HepG2 (cell line): ENCODE data around the gene SCAF11. TPM values are rescaled to one million over a fixed set of nuclear protein-coding genes. Genes with fewer than 3 reads are reported as not detected.

ENCODE experiments used
- BHLHE40 ChIP-seq: IDR thresholded peaks from 2 replicates; pipeline ENCODE4 v1.6.1; 2011; ENCODE audit warnings: low read length, improper control_type of control experiment
- EP300 ChIP-seq, 3 experiments: sonication (generic) in 1 of 3; formaldehyde crosslinking in 1 of 3; IDR thresholded peaks; 2 replicates each; pipeline versions ENCODE4 v1.5.1 to v1.6.1; 2011 to 2020; ENCODE audit warnings: low read depth in 2 of 3, low read length in 2 of 3, borderline replicate concordance in 1 of 3, improper control_type of control experiment in 1 of 3, mild to moderate bottlenecking in 1 of 3, missing genetic modification reagents in 1 of 3, moderate library complexity in 1 of 3
- MEIS2 ChIP-seq: sonication (generic); formaldehyde crosslinking; IDR thresholded peaks from 2 replicates; pipeline ENCODE4 v1.9.0; 2021; ENCODE audit warnings: mild to moderate bottlenecking, missing genetic modification reagents
- MLLT10 ChIP-seq: sonication (generic); formaldehyde crosslinking; IDR thresholded peaks from 2 replicates; pipeline ENCODE4 v1.4.0; 2020; ENCODE audit warnings: missing genetic modification reagents
- MTA3 ChIP-seq: sonication (generic); formaldehyde crosslinking; IDR thresholded peaks from 2 replicates; pipeline ENCODE4 v1.4.0; 2020; ENCODE audit warnings: missing genetic modification reagents
- NCOA1 ChIP-seq: sonication (generic); formaldehyde crosslinking; IDR thresholded peaks from 2 replicates; pipeline ENCODE4 v1.9.0; 2021; ENCODE audit warnings: missing genetic modification reagents
- NFATC3 ChIP-seq: sonication (generic); formaldehyde crosslinking; IDR thresholded peaks from 2 replicates; pipeline ENCODE4 v1.5.1; 2020; ENCODE audit warnings: mild to moderate bottlenecking, missing genetic modification reagents
- PHF20 ChIP-seq: sonication (generic); formaldehyde crosslinking; IDR thresholded peaks from 2 replicates; pipeline ENCODE4 v1.5.0; 2020; ENCODE audit warnings: mild to moderate bottlenecking, missing genetic modification reagents
- TEF ChIP-seq: sonication (generic); formaldehyde crosslinking; IDR thresholded peaks from 2 replicates; pipeline ENCODE4 v1.5.0; 2020; ENCODE audit warnings: missing genetic modification reagents
- TFDP2 ChIP-seq: sonication (generic); formaldehyde crosslinking; IDR thresholded peaks from 2 replicates; pipeline ENCODE4 v1.4.0; 2020; ENCODE audit warnings: missing genetic modification reagents
- WIZ ChIP-seq: sonication (generic); formaldehyde crosslinking; IDR thresholded peaks from 2 replicates; pipeline ENCODE4 v1.5.1; 2020; ENCODE audit warnings: mild to moderate bottlenecking, missing genetic modification reagents
- YEATS4 ChIP-seq: sonication (generic); formaldehyde crosslinking; IDR thresholded peaks from 2 replicates; pipeline ENCODE4 v1.4.0; 2020; ENCODE audit warnings: missing genetic modification reagents, borderline replicate concordance
- ZC3H13 ChIP-seq: sonication (generic); formaldehyde crosslinking; IDR thresholded peaks from 2 replicates; pipeline ENCODE4 v1.8.1; 2023; ENCODE audit warnings: mild to moderate bottlenecking, missing genetic modification reagents, moderate library complexity
- ZGPAT ChIP-seq: IDR thresholded peaks from 2 replicates; pipeline ENCODE4 v1.6.1; 2016; ENCODE audit warnings: mild to moderate bottlenecking
- ZNF263 ChIP-seq: sonication (generic); formaldehyde crosslinking; IDR thresholded peaks from 2 replicates; pipeline ENCODE4 v1.4.0; 2020; ENCODE audit warnings: missing genetic modification reagents
- ZNF337 ChIP-seq: sonication (generic); formaldehyde crosslinking; IDR thresholded peaks from 2 replicates; pipeline ENCODE4 v1.5.1; 2020; ENCODE audit warnings: missing genetic modification reagents, low read depth, mild to moderate bottlenecking, borderline replicate concordance
- ZNF383 ChIP-seq: sonication (generic); formaldehyde crosslinking; IDR thresholded peaks from 2 replicates; pipeline ENCODE4 v1.4.0; 2020; ENCODE audit warnings: missing genetic modification reagents, mild to moderate bottlenecking, borderline replicate concordance
- ZNF574 ChIP-seq: sonication (generic); formaldehyde crosslinking; IDR thresholded peaks from 2 replicates; pipeline ENCODE4 v1.4.0; 2020; ENCODE audit warnings: missing genetic modification reagents
- ZZZ3 ChIP-seq: sonication (generic); formaldehyde crosslinking; IDR thresholded peaks from 2 replicates; pipeline ENCODE4 v1.4.0; 2020; ENCODE audit warnings: missing genetic modification reagents, mild to moderate bottlenecking, borderline replicate concordance
- polyA plus RNA-seq, 8 experiments: library from polyadenylated mRNA; depleted of rRNA in 3 of 8; stranded (reverse) in 7 of 8; unstranded in 1 of 8; fragments of >200 nt; fragmentation: Illumina TruSeq in 4 of 8; extraction: Trizol in 4 of 8; gene quantifications; 2 replicates each; pipeline versions ENCODE4 v1.2.1 to v1.2.3, GENCODE V29; 2011 to 2016; ENCODE audit warnings: low read depth in 4 of 8, missing spikeins in 1 of 8, mixed read lengths in 1 of 8; ENCODE audit not compliant: insufficient read depth in 1 of 8
- total RNA-seq, 5 experiments: library from RNA; depleted of rRNA; stranded (reverse); fragments of >200 nt; fragmentation: Illumina TruSeq; extraction: Trizol; gene quantifications; 2 replicates each; pipeline ENCODE4 v1.2.3, GENCODE V29; 2016; ENCODE audit warnings: low read depth in 1 of 5

SCAF11 gene
- total and polyA plus RNA-seq, 2 of the 13 experiments (the other 11 are each of a cell fraction or from before 2014, with no cell fraction given): 26.9 to 38.3 TPM

- TF ChIP-seq ZGPAT (peak; percentile 45; the same call in 1 of the 2 replicates), NFATC3 (CRISPR knock-in tag) (peak; percentile 60; the same call in 1 of the 2 replicates), EP300 (IDR thresholded peaks at IDR 0.05; ENCODE audit: low read depth in 2 of 2, low read length in 2 of 2) (no peak), EP300 (CRISPR knock-in tag; IDR thresholded peaks at IDR 0.05; ENCODE audit: borderline replicate concordance) (no peak), PHF20 (CRISPR knock-in tag) (peak; percentile 51), ZNF263 (CRISPR knock-in tag) (peak; percentile 60), TFDP2 (CRISPR knock-in tag) (0 out of 2 replicates have a peak, but pooled peaks have one; percentile 13), NCOA1 (no peak), TEF (CRISPR knock-in tag) (peak; percentile 13; the same call in 1 of the 2 replicates), YEATS4 (CRISPR knock-in tag) (peak; percentile 68; the same call in 1 of the 2 replicates), ZZZ3 (peak; percentile 64; the same call in 1 of the 2 replicates), ZNF574 (CRISPR knock-in tag) (no peak), BHLHE40 (no peak), ZC3H13 (no peak), MEIS2 (CRISPR knock-in tag) (peak; percentile 48; the same call in 1 of the 2 replicates), ZNF337 (CRISPR knock-in tag) (peak; percentile 15; the same call in 1 of the 2 replicates), WIZ (CRISPR knock-in tag) (peak; percentile 66), MTA3 (CRISPR knock-in tag) (no peak), MLLT10 (CRISPR knock-in tag) (0 out of 2 replicates have a peak, but pooled peaks have one; percentile 37), ZNF383 (CRISPR knock-in tag) (no peak)
Measured at GRCh38 chr12:45989721-45990467, 480 bp downstream of the SCAF11 start (continued).
